Muscle layer of colon (tissue), 2 donors: Measurements from ENCODE around the gene TARM1.

ENCODE experiments used
- H3K27ac ChIP-seq: one replicate; pipeline ENCODE4 v1.7.0; 2013; ENCODE audit warnings: low read depth, mild to moderate bottlenecking, low read length, moderate library complexity
- H3K27me3 ChIP-seq, 2 donors: one replicate each; pipeline ENCODE4 v1.7.0; 2013; ENCODE audit warnings: low read length in 2 of 2, mild to moderate bottlenecking in 2 of 2; ENCODE audit not compliant: insufficient read depth in 2 of 2, control insufficient read depth in 1 of 2
- H3K36me3 ChIP-seq: one replicate; pipeline ENCODE4 v1.7.0; 2013; ENCODE audit warnings: mild to moderate bottlenecking, low read length; ENCODE audit not compliant: insufficient read depth
- H3K4me1 ChIP-seq: one replicate; pipeline ENCODE4 v1.7.0; 2013; ENCODE audit warnings: mild to moderate bottlenecking, low read length; ENCODE audit not compliant: insufficient read depth
- H3K4me3 ChIP-seq, 2 donors: one replicate each; pipeline ENCODE4 v1.7.0; 2013; ENCODE audit warnings: low read length in 2 of 2, low read depth in 1 of 2, mild to moderate bottlenecking in 1 of 2, moderate library complexity in 1 of 2
- H3K9ac ChIP-seq: one replicate; pipeline ENCODE4 v1.7.0; 2013; ENCODE audit warnings: low read length
- H3K9me3 ChIP-seq: one replicate; pipeline ENCODE4 v1.7.0; 2013; ENCODE audit warnings: mild to moderate bottlenecking, low read length
- donor health status: abdominal sarcoma.
- donor health status: Adenocarcinoma of cecum.

Gene TARM1

DNA sequence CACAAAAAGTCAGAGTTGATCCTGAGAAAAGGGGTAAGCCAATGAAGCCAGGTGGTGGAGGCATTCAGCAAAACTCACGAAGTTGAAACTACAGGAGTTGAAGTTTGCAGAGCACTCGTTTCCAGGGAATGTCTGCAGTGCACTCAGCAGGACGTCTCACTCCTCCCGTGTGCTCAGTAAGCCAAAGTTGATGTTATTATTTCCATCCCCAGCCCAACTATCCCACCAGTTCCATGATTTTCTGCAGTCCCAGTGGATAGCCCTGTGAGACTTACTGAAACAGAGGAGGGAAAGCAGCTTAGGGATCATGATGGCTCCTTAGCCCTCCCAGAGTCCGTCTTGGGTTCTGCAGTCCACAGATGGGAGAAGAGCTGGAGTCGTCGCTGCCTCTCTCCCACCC is at the start of gene TARM1:
Gene TARM1 (minus strand): TSS at position 334 of the 400 bp plus-strand sequence. CDS start 25 bp downstream, at position 309.
- Histone ChIP-seq H3K27me3 (no peaks in the 10 kb centered on the region), H3K36me3 (no peaks in the 10 kb centered on the region), H3K4me3 (no peak within 1 kb of the TSS), H3K9ac (no peak within 1 kb of the TSS), H3K27ac (no peak within 1 kb of the TSS), H3K4me1 (no peaks in the 10 kb centered on the region), H3K9me3 (peaks cover 6% of the 10 kb centered on the region)

- H3K4me3 ChIP-seq: no peak overlapping the region
- peaks cover 53% of the 10 kb centered on the region for H3K36me3 ChIP-seq
- no peaks in the 10 kb centered on the region for H3K27me3 ChIP-seq
- H3K9ac ChIP-seq: no peak overlapping the region
- no peaks in the 10 kb centered on the region for H3K9me3 ChIP-seq
- no peak overlapping the region for H3K27ac ChIP-seq
- no peaks in the 10 kb centered on the region for H3K4me1 ChIP-seq
These were observed 48.4 kb upstream of the TARM1 start for GRCh38 chr19:54129617-54129996.

DNA sequence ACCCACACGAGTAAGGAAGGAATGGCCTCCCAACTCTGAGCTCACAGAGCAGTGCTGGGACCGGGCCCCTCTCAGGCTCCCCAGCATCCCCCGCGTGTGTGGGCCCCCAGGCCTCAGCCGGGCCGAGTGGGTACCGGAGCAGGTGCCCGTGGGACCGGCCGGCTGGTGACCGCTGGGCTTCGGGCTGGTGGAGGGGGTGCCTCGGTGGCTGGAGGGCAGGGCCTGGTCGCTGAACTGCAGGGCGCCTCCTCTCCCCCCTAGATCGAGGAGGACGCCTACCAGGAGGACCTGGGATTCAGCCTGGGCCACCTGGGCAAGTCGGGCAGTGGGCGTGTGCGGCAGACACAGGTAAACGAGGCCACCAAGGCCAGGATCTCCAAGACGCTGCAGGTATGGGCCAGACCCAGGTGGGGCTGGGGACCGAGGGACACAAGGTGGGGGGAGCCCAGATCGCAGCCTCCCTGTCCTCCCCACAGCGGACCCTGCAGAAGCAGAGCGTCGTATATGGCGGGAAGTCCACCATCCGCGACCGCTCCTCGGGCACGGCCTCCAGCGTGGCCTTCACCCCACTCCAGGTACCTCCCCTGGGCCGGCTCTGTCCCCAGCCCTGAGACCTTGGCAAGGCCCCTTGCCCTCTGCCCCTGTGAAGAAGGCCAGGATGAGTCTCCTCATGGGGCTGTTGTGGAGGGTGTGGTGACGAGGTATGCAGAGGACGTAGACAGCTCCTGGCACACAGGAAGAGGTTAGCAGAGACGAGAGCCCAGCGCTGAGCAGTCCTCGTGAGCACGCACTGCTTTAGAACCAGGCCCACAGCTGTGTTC is 47.8 kb upstream of the TARM1 start:
- Histone ChIP-seq H3K27ac (no peak overlapping the region), H3K36me3 (peaks cover 57% of the 10 kb centered on the region), H3K9ac (no peak overlapping the region), H3K27me3 (no peaks in the 10 kb centered on the region), H3K4me1 (no peaks in the 10 kb centered on the region), H3K9me3 (no peaks in the 10 kb centered on the region), H3K4me3 (no peak overlapping the region)

GRCh38 chr19:54128441-54128725 is 47.2 kb upstream of the TARM1 start:
- no peaks in the 10 kb centered on the region for H3K27me3 ChIP-seq
- H3K4me3 ChIP-seq: no peak overlapping the region
- peaks cover 63% of the 10 kb centered on the region for H3K36me3 ChIP-seq
- H3K4me1 ChIP-seq: no peaks in the 10 kb centered on the region
- H3K27ac ChIP-seq: no peak overlapping the region
- no peaks in the 10 kb centered on the region for H3K9me3 ChIP-seq
- no peak overlapping the region for H3K9ac ChIP-seq

DNA sequence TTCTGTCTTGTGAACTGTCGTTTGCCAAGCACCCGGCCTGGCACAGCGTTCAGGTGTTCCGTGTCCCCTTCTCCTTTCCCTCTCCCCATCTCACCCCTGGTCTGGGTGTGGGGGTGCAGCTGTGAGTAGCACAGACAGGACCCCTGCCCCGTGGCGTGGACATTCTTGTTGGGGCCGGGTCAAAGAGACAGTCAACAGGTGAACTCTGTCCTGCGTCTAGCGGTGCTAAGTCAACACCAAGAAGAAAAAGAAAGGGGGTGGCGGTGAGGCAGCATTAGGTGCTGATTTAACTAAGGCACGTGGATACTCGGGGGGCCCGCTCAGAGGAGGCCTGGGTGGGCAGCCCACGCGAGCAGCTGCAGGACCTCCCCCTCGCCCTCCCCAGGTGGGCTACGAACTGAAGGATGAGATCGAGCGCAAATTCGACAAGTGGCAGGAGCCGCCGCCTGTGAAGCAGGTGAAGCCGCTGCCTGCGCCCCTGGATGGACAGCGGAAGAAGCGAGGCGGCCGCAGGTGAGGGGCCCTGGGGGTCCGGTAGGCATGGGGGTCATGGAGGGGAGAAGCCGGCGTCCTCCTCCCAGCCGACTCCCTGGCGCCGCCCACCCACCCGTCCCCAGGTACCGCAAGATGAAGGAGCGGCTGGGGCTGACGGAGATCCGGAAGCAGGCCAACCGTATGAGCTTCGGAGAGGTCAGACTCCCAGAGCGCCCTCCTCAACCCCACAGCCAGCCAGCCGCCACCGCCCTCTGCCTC is 46.7 kb upstream of the TARM1 start:
- H3K27me3 ChIP-seq: no peaks in the 10 kb centered on the region

GRCh38 chr19:54125713-54126112 is 44.5 kb upstream of the TARM1 start:
- no peak overlapping the region for H3K9ac ChIP-seq
- no peaks in the 10 kb centered on the region for H3K9me3 ChIP-seq
- H3K4me1 ChIP-seq: no peaks in the 10 kb centered on the region
- H3K27ac ChIP-seq: no peak overlapping the region
- peaks cover 70% of the 10 kb centered on the region for H3K36me3 ChIP-seq
- H3K4me3 ChIP-seq: no peak overlapping the region
- H3K27me3 ChIP-seq: no peaks in the 10 kb centered on the region

More for the DNA sequence above, 46.7 kb upstream of the TARM1 start:
- H3K36me3 ChIP-seq: peaks cover 68% of the 10 kb centered on the region
- H3K4me3 ChIP-seq: no peak overlapping the region
- no peaks in the 10 kb centered on the region for H3K9me3 ChIP-seq
- H3K4me1 ChIP-seq: no peaks in the 10 kb centered on the region
- no peak overlapping the region for H3K9ac ChIP-seq
- no peak overlapping the region for H3K27ac ChIP-seq

GRCh38 chr19:54124393-54124792 is 43.2 kb upstream of the TARM1 start:
- Histone ChIP-seq H3K4me3 (no peak overlapping the region), H3K27me3 (no peaks in the 10 kb centered on the region), H3K9me3 (no peaks in the 10 kb centered on the region), H3K27ac (no peak overlapping the region), H3K36me3 (peaks cover 74% of the 10 kb centered on the region), H3K9ac (no peak overlapping the region), H3K4me1 (no peaks in the 10 kb centered on the region)

DNA sequence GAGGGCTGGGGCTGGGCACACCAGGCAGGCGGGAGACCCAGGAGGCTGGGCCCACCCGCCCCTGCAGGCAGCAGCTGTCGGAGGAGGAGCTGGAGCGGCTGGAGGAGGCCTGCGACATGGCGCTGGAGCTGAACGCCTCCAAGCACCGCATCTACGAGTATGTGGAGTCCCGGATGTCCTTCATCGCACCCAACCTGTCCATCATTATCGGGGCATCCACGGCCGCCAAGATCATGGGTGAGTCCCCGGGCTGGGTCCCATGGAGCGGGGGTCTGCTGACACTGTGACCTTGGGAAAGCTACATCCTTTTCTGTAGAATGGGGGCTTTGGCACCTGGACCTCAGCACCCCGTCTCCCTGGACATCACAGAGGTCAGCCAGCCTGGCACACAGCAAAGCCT is 42.5 kb upstream of the TARM1 start:
- Histone ChIP-seq H3K9ac (no peak overlapping the region), H3K27ac (no peak overlapping the region), H3K36me3 (peaks cover 70% of the 10 kb centered on the region), H3K9me3 (no peaks in the 10 kb centered on the region), H3K4me1 (no peaks in the 10 kb centered on the region), H3K4me3 (no peak overlapping the region), H3K27me3 (no peaks in the 10 kb centered on the region)

DNA sequence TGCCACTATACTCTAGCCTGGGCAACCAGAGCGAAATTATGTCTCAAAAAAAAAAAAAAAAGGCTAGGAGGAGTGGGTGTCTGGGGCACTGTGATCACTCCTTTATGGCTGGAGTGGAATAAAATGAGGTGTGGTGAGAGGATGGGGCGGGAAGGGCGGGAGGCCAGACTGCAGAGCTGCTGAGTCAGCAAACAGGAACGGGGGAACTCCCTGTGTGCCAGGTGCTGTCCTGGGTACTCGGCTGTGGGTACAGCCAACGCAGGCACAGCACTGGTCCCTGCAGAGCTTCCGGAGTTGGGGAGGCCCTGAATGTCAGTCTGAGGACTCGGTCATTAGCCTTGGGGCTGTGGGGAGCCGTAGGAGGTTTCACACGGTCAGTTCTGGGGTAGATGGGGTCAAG is 40.1 kb upstream of the TARM1 start:
- Histone ChIP-seq H3K27ac (no peak overlapping the region), H3K9ac (no peak overlapping the region), H3K27me3 (no peaks in the 10 kb centered on the region), H3K4me3 (no peak overlapping the region), H3K4me1 (peaks cover 7% of the 10 kb centered on the region), H3K9me3 (no peaks in the 10 kb centered on the region), H3K36me3 (peaks cover 54% of the 10 kb centered on the region)

DNA sequence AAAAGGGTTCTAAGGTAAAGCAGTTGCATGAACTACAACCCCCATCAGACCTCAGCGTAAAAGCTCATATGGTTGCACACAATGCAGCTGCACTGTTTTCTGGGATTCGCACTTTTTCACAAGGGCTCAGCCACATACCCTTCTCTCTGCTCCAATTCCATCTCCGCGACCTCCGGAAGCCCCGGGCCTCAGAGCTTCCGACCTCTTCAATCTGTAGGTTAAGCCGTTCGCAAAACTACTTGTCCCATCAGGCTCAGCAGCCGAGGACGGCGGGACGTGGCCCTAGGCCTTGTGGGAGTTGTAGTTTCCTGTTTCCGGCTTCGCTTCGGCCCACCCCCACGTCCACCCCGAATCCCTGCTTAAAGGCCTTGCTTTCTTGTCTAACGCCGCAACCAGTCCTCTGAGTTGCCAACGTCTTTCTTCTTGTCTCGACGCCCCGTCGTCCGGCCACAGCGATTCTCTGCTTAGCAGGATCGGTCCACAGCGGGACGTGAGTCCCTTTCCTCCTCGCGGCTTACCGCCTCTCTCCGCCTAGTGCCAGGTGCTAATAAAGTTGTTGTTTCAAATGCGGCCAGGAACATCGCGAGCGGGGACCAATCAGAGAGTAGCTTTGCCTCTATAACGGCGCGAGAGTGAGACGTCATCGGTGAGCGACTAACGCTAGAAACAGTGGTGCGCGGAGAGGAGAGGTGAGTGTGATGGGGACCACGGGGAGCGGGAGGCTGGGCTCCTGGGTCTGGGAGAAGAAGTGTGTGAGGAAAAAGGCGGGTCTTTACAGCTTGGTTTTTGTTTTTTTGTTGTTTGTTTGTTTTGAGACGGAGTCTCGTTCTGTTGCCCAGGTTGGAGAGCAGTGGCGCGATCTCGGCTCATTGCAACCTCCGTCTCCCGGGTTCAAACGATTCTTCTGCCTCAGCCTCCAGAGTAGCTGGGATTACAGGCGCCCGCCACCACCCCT is 34.2 kb upstream of the TARM1 start, which contains the start of the genes PRPF31 and TFPT:
Gene PRPF31 (plus strand): TSS at position 646 of the 955 bp plus-strand sequence. CDS start 2,525 bp downstream, outside the sequence.
Gene TFPT (minus strand): TSS at position 549 of the 955 bp plus-strand sequence. CDS start 388 bp downstream, at position 161.
- Histone ChIP-seq H3K9me3 (no peaks in the 10 kb centered on the region), H3K4me3 (peak within 1 kb of the TSS; percentile 85 to 95), H3K27me3 (no peaks in the 10 kb centered on the region), H3K36me3 (peaks cover 18% of the 10 kb centered on the region), H3K4me1 (peaks cover 21% of the 10 kb centered on the region), H3K9ac (peak within 1 kb of the TSS; percentile 75), H3K27ac (peak within 1 kb of the TSS; percentile 99)
